ENCODE measurements around the gene HTR7.

GRCh38 chr10:90740265-90740664 lies 117.6 kb downstream of the HTR7 start:
- TF ChIP-seq CTCF (IDR thresholded peaks at IDR 0.05): no peak
- TF ChIP-seq POLR2A (IDR thresholded peaks at IDR 0.05): no peak
